Upper lobe of left lung (tissue), 6 donors: ENCODE measurements around the gene TENM4. TPM values are rescaled to one million over a fixed set of nuclear protein-coding genes. Genes with fewer than 3 reads are reported as not detected.

ENCODE experiments used
- ATAC-seq, 2 donors: fragments of 200-7000 bp; cut with Tn5 transposase; one replicate each; pipeline ENCODE4 v1.9.1; 2022; ENCODE audit warnings: mild to moderate bottlenecking in 2 of 2, moderate library complexity in 2 of 2; ENCODE audit not compliant: low FRiP score in 2 of 2
- DNase-seq, 2 donors: peaks; one replicate each; pipeline ENCODE4 v3.0.0-alpha.2; 2019 to 2020
- H3K27ac ChIP-seq, 4 donors: fragments of 200-600 bp; sonication (generic); one replicate each; pipeline ENCODE4 v1.5.1; 2016 to 2019
- H3K27me3 ChIP-seq, 4 donors: fragments of 200-600 bp; sonication (generic); one replicate each; pipeline ENCODE4 v1.5.1; 2017 to 2019
- H3K36me3 ChIP-seq, 4 donors: fragments of 200-600 bp; sonication (generic); one replicate each; pipeline ENCODE4 v1.5.1; 2016 to 2019
- H3K4me1 ChIP-seq, 4 donors: fragments of 200-600 bp; sonication (generic); one replicate each; pipeline ENCODE4 v1.5.1; 2018 to 2019
- H3K4me3 ChIP-seq, 4 donors: fragments of 200-600 bp; sonication (generic); one replicate each; pipeline ENCODE4 v1.5.1; 2017 to 2019; ENCODE audit warnings: mild to moderate bottlenecking in 2 of 4, moderate library complexity in 1 of 4
- H3K9me3 ChIP-seq, 4 donors: fragments of 200-600 bp; sonication (generic); one replicate each; pipeline ENCODE4 v1.5.1; 2018 to 2019
- CTCF ChIP-seq, 6 experiments: fragments of 450-650 bp in 4 of 6; fragments of 200-600 bp in 2 of 6; sonication (generic) in 2 of 6; IDR thresholded peaks; one replicate each; pipeline ENCODE4 v1.5.1; 2016 to 2019; ENCODE audit warnings: antibody characterized with exemption in 6 of 6
- EP300 ChIP-seq, 4 donors: sonication (generic); formaldehyde crosslinking; IDR thresholded peaks; one replicate each; pipeline ENCODE4 v1.5.1; 2017; ENCODE audit warnings: antibody characterized with exemption in 4 of 4, control low read depth in 2 of 4
- POLR2A ChIP-seq, 4 donors: fragments of 450-650 bp; IDR thresholded peaks; one replicate each; pipeline ENCODE4 v1.5.1; 2016 to 2017; ENCODE audit warnings: antibody characterized with exemption in 4 of 4, mild to moderate bottlenecking in 2 of 4
- POLR2AphosphoS5 ChIP-seq, 2 donors: sonication (generic); formaldehyde crosslinking; IDR thresholded peaks; one replicate each; pipeline ENCODE4 v1.5.1; 2017; ENCODE audit warnings: antibody characterized with exemption in 2 of 2
- WGBS, 2 donors: methylation state at CpG; one replicate each; pipeline ENCODE4 v1.1.5; 2017 to 2018; 5-methylcytosine and 5-hydroxymethylcytosine counted together
- total RNA-seq, 6 donors: library from RNA; depleted of rRNA in 4 of 6; stranded (reverse); fragments of >200 nt in 4 of 6; gene quantifications; one replicate each; pipeline versions ENCODE4 v1.1.0 to v1.2.1, GENCODE V29; 2016 to 2021
- donor health status: DM: no; HTN: no; CAD: no; lungs with moderate emphysema.
- donor health status: DM: no; HTN: yes; CAD: no; lungs with severe emphysema.

TENM4 gene
- total RNA-seq, 6 donors from 2014 or later, result 0.11 to 20.0 (median 3.7) TPM

GRCh38 chr11:78835646-78836045 lies 605.2 kb downstream of the TENM4 start:
- H3K27ac ChIP-seq, result no peak overlapping the region
- no peaks in the 10 kb centered on the region for H3K27me3 ChIP-seq
- no peaks in the 10 kb centered on the region for H3K36me3 ChIP-seq
- H3K4me1 ChIP-seq, result peaks cover 0 to 4% (median 2%) of the 10 kb centered on the region in 4 donors
- ATAC-seq, result no peak
- TF ChIP-seq POLR2A (IDR thresholded peaks at IDR 0.05), result no peak
- no peak overlapping the region for H3K4me3 ChIP-seq
- DNase-seq, result no peak
- WGBS, 2 donors, result 78 to 91% methylated on average over 5 of the region's 5 CpGs
- no peaks in the 10 kb centered on the region for H3K9me3 ChIP-seq

- no peaks in the 10 kb centered on the region for H3K4me1 ChIP-seq
- DNase-seq (no peak), ATAC-seq (no peak)
- no peak overlapping the region for H3K4me3 ChIP-seq
- H3K27me3 ChIP-seq, result no peaks in the 10 kb centered on the region
- no peaks in the 10 kb centered on the region for H3K36me3 ChIP-seq
- no peak overlapping the region for H3K27ac ChIP-seq
- H3K9me3 ChIP-seq, result no peaks in the 10 kb centered on the region
- TF ChIP-seq POLR2A (IDR thresholded peaks at IDR 0.05), result no peak
- TF ChIP-seq EP300 (IDR thresholded peaks at IDR 0.05), result no peak
- no peak for TF ChIP-seq CTCF (IDR thresholded peaks at IDR 0.05)
- TF ChIP-seq POLR2AphosphoS5 (IDR thresholded peaks at IDR 0.05), result no peak
- 88 to 96% methylated on average over 4 of the region's 4 CpGs for WGBS, 2 donors
Observed at GRCh38 chr11:78834886-78835285, 605.9 kb downstream of the TENM4 start.

- 52 to 62% methylated on average over 2 of the region's 2 CpGs for WGBS, 2 donors
- Histone ChIP-seq H3K4me3 (no peak overlapping the region), H3K36me3 (no peaks in the 10 kb centered on the region), H3K27me3 (no peaks in the 10 kb centered on the region), H3K9me3 (no peaks in the 10 kb centered on the region), H3K4me1 (peaks cover 0 to under 1% (median 0%) of the 10 kb centered on the region in 4 donors), H3K27ac (no peak overlapping the region)
- TF ChIP-seq POLR2AphosphoS5 (IDR thresholded peaks at IDR 0.05) (no peak), EP300 (IDR thresholded peaks at IDR 0.05) (peak in 2 of 4 donors; percentile 18 to 46), POLR2A (IDR thresholded peaks at IDR 0.05) (peak in 1 of 4 donors; percentile 34), CTCF (IDR thresholded peaks at IDR 0.05) (no peak)
- ATAC-seq, result peak in 1 of 2 donors; percentile 66
- no peak for DNase-seq
Observed at GRCh38 chr11:78833237-78833636, 607.6 kb downstream of the TENM4 start.

- H3K4me1 ChIP-seq, result peaks cover 0 to 2% (median 0%) of the 10 kb centered on the region in 4 donors
- TF ChIP-seq POLR2A (IDR thresholded peaks at IDR 0.05) (no peak), EP300 (IDR thresholded peaks at IDR 0.05) (no peak), POLR2AphosphoS5 (IDR thresholded peaks at IDR 0.05) (no peak), CTCF (IDR thresholded peaks at IDR 0.05) (no peak)
- WGBS, 2 donors, result 81% methylated on average over 7 of the region's 7 CpGs
- peak overlapping the region in 1 of 4 donors; percentile 26 for H3K27ac ChIP-seq
- no peaks in the 10 kb centered on the region for H3K9me3 ChIP-seq
- H3K36me3 ChIP-seq, result no peaks in the 10 kb centered on the region
- ATAC-seq, result no peak
- H3K4me3 ChIP-seq, result no peak overlapping the region
- no peaks in the 10 kb centered on the region for H3K27me3 ChIP-seq
- DNase-seq, result no peak
Observed at GRCh38 chr11:78832226-78832947, 608.4 kb downstream of the TENM4 start.

GRCh38 chr11:78831571-78831970 lies 609.3 kb downstream of the TENM4 start:
- WGBS, 2 donors, result 87 to 91% methylated on average over 4 of the region's 4 CpGs
- TF ChIP-seq POLR2A (IDR thresholded peaks at IDR 0.05), result no peak
- TF ChIP-seq POLR2AphosphoS5 (IDR thresholded peaks at IDR 0.05), result no peak
- H3K9me3 ChIP-seq, result no peaks in the 10 kb centered on the region
- peaks cover 0 to 2% (median under 1%) of the 10 kb centered on the region in 4 donors for H3K4me1 ChIP-seq
- no peaks in the 10 kb centered on the region for H3K36me3 ChIP-seq
- no peaks in the 10 kb centered on the region for H3K27me3 ChIP-seq
- ATAC-seq (no peak), DNase-seq (no peak)
- H3K27ac ChIP-seq, result no peak overlapping the region
- no peak overlapping the region for H3K4me3 ChIP-seq
